ENCODE measurements around the gene RAB11FIP4. TPM values are rescaled to one million over a fixed set of nuclear protein-coding genes. Genes with fewer than 3 reads are reported as not detected.
A peak's percentile ranks its signal among the peaks of the same experiment; 100 is the strongest.

Gene RAB11FIP4
- total and polyA plus RNA-seq, 7 donors, result 0.66 to 32.5 (median 1.8) TPM

GRCh38 chr17:31524926-31525800 lies 133.7 kb downstream of the RAB11FIP4 start:
- Histone ChIP-seq H3K9me3 (no peaks in the 10 kb centered on the region), H3K4me3 (no peak overlapping the region), H3K27me3 (no peaks in the 10 kb centered on the region), H3K27ac (no peak overlapping the region), H3K36me3 (no peaks in the 10 kb centered on the region), H3K4me1 (no peaks in the 10 kb centered on the region)
- 75 to 76% methylated on average over 31 of the region's 31 CpGs for WGBS, 2 donors
- TF ChIP-seq EP300 (IDR thresholded peaks at IDR 0.05) (no peak), CTCF (IDR thresholded peaks at IDR 0.05) (peak; percentile 45 to 87 (median 81))
- DNase-seq, result peak; percentile 88
- intact Hi-C loops (cut with DNase I), result loop anchor here (1.0 to 5.0 kb wide), 2 partner anchors 88 to 133 kb away; partner anchors contain the start of gene RAB11FIP4

GRCh38 chr17:31525801-31526549 lies 134.5 kb downstream of the RAB11FIP4 start:
- H3K4me1 ChIP-seq, result no peaks in the 10 kb centered on the region
- DNase-seq, result no peak
- H3K4me3 ChIP-seq, result no peak overlapping the region
- 89 to 90% methylated on average over 21 of the region's 21 CpGs for WGBS, 2 donors
- no peak for TF ChIP-seq CTCF (IDR thresholded peaks at IDR 0.05)
- TF ChIP-seq POLR2AphosphoS5 (IDR thresholded peaks at IDR 0.05), result no peak
- no peak for TF ChIP-seq EP300 (IDR thresholded peaks at IDR 0.05)
- TF ChIP-seq POLR2A (IDR thresholded peaks at IDR 0.05), result no peak
- no peak overlapping the region for H3K27ac ChIP-seq
- no peaks in the 10 kb centered on the region for H3K9me3 ChIP-seq
- intact Hi-C loops (cut with DNase I), result loop anchor here (1.0 to 5.0 kb wide), 2 partner anchors 89 to 134 kb away; partner anchors contain the start of gene RAB11FIP4
- no peaks in the 10 kb centered on the region for H3K36me3 ChIP-seq
- H3K27me3 ChIP-seq, result no peaks in the 10 kb centered on the region

- no peaks in the 10 kb centered on the region for H3K27me3 ChIP-seq
- H3K4me1 ChIP-seq, result no peaks in the 10 kb centered on the region
- no peak overlapping the region for H3K27ac ChIP-seq
- H3K36me3 ChIP-seq, result no peaks in the 10 kb centered on the region
- TF ChIP-seq EP300 (IDR thresholded peaks at IDR 0.05) (no peak), POLR2A (IDR thresholded peaks at IDR 0.05) (no peak), CTCF (IDR thresholded peaks at IDR 0.05) (no peak), POLR2AphosphoS5 (IDR thresholded peaks at IDR 0.05) (no peak)
- no peaks in the 10 kb centered on the region for H3K9me3 ChIP-seq
- WGBS, 2 donors, result 81 to 86% methylated on average over 5 of the region's 5 CpGs
- intact Hi-C loops (cut with DNase I), result loop anchor here (5.0 kb wide), 1 partner anchor 135 kb away; the partner anchor contains the start of gene RAB11FIP4
- no peak for DNase-seq
- H3K4me3 ChIP-seq, result no peak overlapping the region
Measured at GRCh38 chr17:31527606-31528005, 136.1 kb downstream of the RAB11FIP4 start.

DNA sequence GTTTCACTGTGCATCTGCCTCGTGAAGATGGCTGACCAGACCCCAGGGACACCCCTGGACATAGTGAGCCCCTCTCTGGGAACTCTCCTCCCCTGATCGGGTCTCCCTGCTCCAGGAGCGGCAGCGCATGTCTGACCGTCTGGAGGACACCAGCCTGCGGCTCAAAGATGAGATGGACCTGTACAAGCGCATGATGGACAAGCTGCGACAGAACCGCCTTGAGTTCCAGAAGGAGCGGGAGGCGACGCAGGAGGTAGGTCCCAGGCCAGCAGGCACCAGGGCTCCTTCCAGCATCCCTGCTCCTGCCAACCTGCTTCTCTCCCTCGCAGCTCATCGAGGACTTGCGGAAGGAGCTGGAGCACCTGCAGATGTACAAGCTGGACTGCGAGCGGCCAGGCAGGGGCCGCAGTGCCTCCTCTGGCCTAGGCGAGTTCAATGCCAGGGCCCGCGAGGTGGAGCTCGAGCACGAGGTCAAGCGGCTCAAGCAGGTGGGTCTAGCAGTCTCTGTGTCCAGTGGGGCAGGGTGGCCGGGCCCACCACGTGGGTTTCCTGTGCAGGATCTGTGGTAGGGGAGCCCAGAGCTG lies 136.9 kb downstream of the RAB11FIP4 start:
- no peak for DNase-seq
- WGBS, 2 donors, result 96 to 97% methylated on average over 26 of the region's 26 CpGs
- Histone ChIP-seq H3K9me3 (no peaks in the 10 kb centered on the region), H3K27me3 (no peaks in the 10 kb centered on the region), H3K27ac (no peak overlapping the region), H3K4me3 (no peak overlapping the region), H3K36me3 (no peaks in the 10 kb centered on the region), H3K4me1 (peaks cover 0 to 5% (median 2%) of the 10 kb centered on the region in 4 donors)
- intact Hi-C loops (cut with DNase I), result loop anchor here (5.0 kb wide), 1 partner anchor 136 kb away; the partner anchor contains the start of gene RAB11FIP4
- TF ChIP-seq POLR2A (IDR thresholded peaks at IDR 0.05) (no peak), POLR2AphosphoS5 (IDR thresholded peaks at IDR 0.05) (no peak), EP300 (IDR thresholded peaks at IDR 0.05) (no peak), CTCF (IDR thresholded peaks at IDR 0.05) (no peak)
